HepG2 (cell line): ENCODE data around the gene SNAP29. TPM values are rescaled to one million over a fixed set of nuclear protein-coding genes. Genes with fewer than 3 reads are reported as not detected.
A peak's percentile ranks its signal among the peaks of the same experiment; 100 is the strongest.

Source experiments
- ARID2 ChIP-seq: sonication (generic); formaldehyde crosslinking; IDR thresholded peaks from 2 replicates; pipeline ENCODE4 v1.8.1; 2022; ENCODE audit warnings: mild to moderate bottlenecking, missing genetic modification reagents, borderline replicate concordance
- BORCS8-MEF2B ChIP-seq: sonication (generic); formaldehyde crosslinking; IDR thresholded peaks from 2 replicates; pipeline ENCODE4 v1.8.0; 2022; ENCODE audit warnings: mild to moderate bottlenecking, missing genetic modification reagents
- E2F5 ChIP-seq: sonication (generic); formaldehyde crosslinking; conservative IDR thresholded peaks from 2 replicates; pipeline ENCODE4 v1.4.0; 2020; ENCODE audit warnings: missing genetic modification reagents
- EP300 ChIP-seq, 3 experiments: sonication (generic) in 1 of 3; formaldehyde crosslinking in 1 of 3; IDR thresholded peaks; 2 replicates each; pipeline versions ENCODE4 v1.5.1 to v1.6.1; 2011 to 2020; ENCODE audit warnings: low read depth in 2 of 3, low read length in 2 of 3, borderline replicate concordance in 1 of 3, improper control_type of control experiment in 1 of 3, mild to moderate bottlenecking in 1 of 3, missing genetic modification reagents in 1 of 3, moderate library complexity in 1 of 3
- GMEB2 ChIP-seq: IDR thresholded peaks from 2 replicates; pipeline ENCODE4 v1.6.1; 2016; ENCODE audit warnings: missing biosample characterization, missing genetic modification reagents, low read depth
- HES4 ChIP-seq: sonication (generic); formaldehyde crosslinking; IDR thresholded peaks from 2 replicates; pipeline ENCODE4 v1.9.0; 2021; ENCODE audit warnings: mild to moderate bottlenecking, missing genetic modification reagents, borderline replicate concordance
- HOXA5 ChIP-seq: sonication (generic); formaldehyde crosslinking; IDR thresholded peaks from 2 replicates; pipeline ENCODE4 v1.4.0; 2020; ENCODE audit warnings: missing genetic modification reagents
- IKZF4 ChIP-seq: sonication (generic); formaldehyde crosslinking; IDR thresholded peaks from 2 replicates; pipeline ENCODE4 v1.5.1; 2020; ENCODE audit warnings: borderline replicate concordance, mild to moderate bottlenecking, low read depth, missing genetic modification reagents; ENCODE audit errors: not compliant biosample characterization
- KDM2A ChIP-seq: sonication (generic); formaldehyde crosslinking; IDR thresholded peaks from 2 replicates; pipeline ENCODE4 v1.4.0; 2020; ENCODE audit warnings: low read depth, missing genetic modification reagents, borderline replicate concordance
- NCOA5 ChIP-seq: sonication (generic); formaldehyde crosslinking; IDR thresholded peaks from 2 replicates; pipeline ENCODE4 v1.4.0; 2020; ENCODE audit warnings: missing genetic modification reagents
- RAD51 ChIP-seq: fragments of 450-650 bp; IDR thresholded peaks from 2 replicates; pipeline ENCODE4 v1.6.1; 2016; ENCODE audit warnings: borderline replicate concordance
- RBM22 ChIP-seq: fragments of 200-400 bp; formaldehyde crosslinking; optimal IDR thresholded peaks from 2 replicates; pipeline ENCODE3; 2017; ENCODE audit warnings: mild to moderate bottlenecking, low read length, moderate library complexity
- RELA ChIP-seq: sonication (generic); formaldehyde crosslinking; IDR thresholded peaks from 2 replicates; pipeline ENCODE4 v1.4.0; 2020; ENCODE audit warnings: missing genetic modification reagents
- THAP9 ChIP-seq: sonication (generic); formaldehyde crosslinking; IDR thresholded peaks from 2 replicates; pipeline ENCODE4; 2020; ENCODE audit warnings: missing genetic modification reagents, mild to moderate bottlenecking, borderline replicate concordance
- ZBTB37 ChIP-seq: sonication (generic); formaldehyde crosslinking; IDR thresholded peaks from 2 replicates; pipeline ENCODE4 v1.4.0; 2020; ENCODE audit warnings: mild to moderate bottlenecking, missing genetic modification reagents
- ZFP36L1 ChIP-seq: sonication (generic); formaldehyde crosslinking; IDR thresholded peaks from 2 replicates; pipeline ENCODE4 v1.8.0; 2022; ENCODE audit warnings: mild to moderate bottlenecking, missing genetic modification reagents, moderate library complexity
- ZNF563 ChIP-seq: sonication (generic); formaldehyde crosslinking; IDR thresholded peaks from 2 replicates; pipeline ENCODE4 v1.8.0; 2022; ENCODE audit warnings: mild to moderate bottlenecking, moderate library complexity, missing genetic modification reagents
- ZNF564 ChIP-seq: sonication (generic); formaldehyde crosslinking; IDR thresholded peaks from 2 replicates; pipeline ENCODE4 v1.8.1; 2023; ENCODE audit warnings: mild to moderate bottlenecking, missing genetic modification reagents
- polyA plus RNA-seq, 8 experiments: library from polyadenylated mRNA; depleted of rRNA in 3 of 8; stranded (reverse) in 7 of 8; unstranded in 1 of 8; fragments of >200 nt; fragmentation: Illumina TruSeq in 4 of 8; extraction: Trizol in 4 of 8; gene quantifications; 2 replicates each; pipeline versions ENCODE4 v1.2.1 to v1.2.3, GENCODE V29; 2011 to 2016; ENCODE audit warnings: low read depth in 4 of 8, missing spikeins in 1 of 8, mixed read lengths in 1 of 8; ENCODE audit not compliant: insufficient read depth in 1 of 8
- total RNA-seq, 5 experiments: library from RNA; depleted of rRNA; stranded (reverse); fragments of >200 nt; fragmentation: Illumina TruSeq; extraction: Trizol; gene quantifications; 2 replicates each; pipeline ENCODE4 v1.2.3, GENCODE V29; 2016; ENCODE audit warnings: low read depth in 1 of 5
- TF ChIP-seq, protein P1 (sequence below): sonication (generic); formaldehyde crosslinking; IDR thresholded peaks from 2 replicates; pipeline ENCODE4 v1.5.0; 2020; ENCODE audit warnings: mild to moderate bottlenecking, low read depth, missing genetic modification reagents, borderline replicate concordance

The SNAP29 gene
- total and polyA plus RNA-seq, 2 of the 13 experiments (the other 11 are each of a cell fraction or from before 2014, with no cell fraction given) = 12.3 to 30.7 TPM

DNA sequence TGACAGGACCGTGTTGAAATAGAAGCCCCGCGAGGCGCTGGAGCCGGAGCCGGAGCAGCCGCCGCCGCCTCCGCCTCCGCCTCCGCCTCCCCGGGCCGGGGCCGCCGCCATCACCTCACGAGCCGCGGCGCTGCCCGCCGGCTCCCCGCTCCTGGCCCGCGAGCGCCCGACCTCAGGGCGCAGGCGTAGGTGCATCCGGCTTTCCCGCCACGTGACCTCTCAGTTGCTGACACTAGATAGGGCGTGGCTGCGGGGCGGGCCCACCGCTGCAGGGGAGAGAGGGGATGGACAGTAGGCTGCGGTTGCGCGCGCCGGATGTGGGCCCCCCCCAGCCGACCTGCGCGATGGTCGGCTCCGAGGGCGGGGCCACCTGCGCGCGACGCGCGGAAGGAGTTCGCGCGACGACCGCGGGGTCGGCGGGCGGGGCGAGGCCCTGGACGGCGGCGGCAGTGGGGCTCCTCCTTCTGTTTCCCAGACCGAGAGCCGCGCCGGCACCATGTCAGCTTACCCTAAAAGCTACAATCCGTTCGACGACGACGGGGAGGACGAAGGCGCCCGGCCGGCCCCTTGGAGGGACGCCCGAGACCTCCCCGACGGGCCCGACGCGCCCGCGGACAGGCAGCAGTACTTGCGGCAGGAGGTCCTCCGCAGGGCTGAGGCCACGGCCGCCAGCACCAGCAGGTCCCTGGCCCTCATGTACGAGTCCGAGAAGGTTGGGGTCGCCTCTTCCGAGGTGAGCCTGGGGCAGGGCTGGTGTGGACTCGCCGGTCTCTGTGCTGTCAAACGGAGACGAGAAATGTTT, at the start of gene SNAP29, which contains the start of gene PI4KA (continued):
- no peak for TF ChIP-seq ZBTB37 (CRISPR knock-in tag)
- TF ChIP-seq BORCS8-MEF2B (CRISPR knock-in tag) = peak; percentile 89
- TF ChIP-seq, protein P1, sequence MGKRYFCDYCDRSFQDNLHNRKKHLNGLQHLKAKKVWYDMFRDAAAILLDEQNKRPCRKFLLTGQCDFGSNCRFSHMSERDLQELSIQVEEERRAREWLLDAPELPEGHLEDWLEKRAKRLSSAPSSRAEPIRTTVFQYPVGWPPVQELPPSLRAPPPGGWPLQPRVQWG (CRISPR knock-in tag) = no peak
- no peak for TF ChIP-seq RELA (CRISPR knock-in tag)
- TF ChIP-seq EP300 (IDR thresholded peaks at IDR 0.05; ENCODE audit: low read depth in 2 of 2, low read length in 2 of 2) = peak in 1 of 2 experiments; percentile 50; a peak in 1 of 4 replicates
- TF ChIP-seq EP300 (CRISPR knock-in tag; IDR thresholded peaks at IDR 0.05; ENCODE audit: borderline replicate concordance) = no peak
- peak; percentile 65; the same call in 1 of the 2 replicates for TF ChIP-seq RAD51
- TF ChIP-seq GMEB2 (CRISPR knock-in tag) = peak; percentile 38; the same call in 1 of the 2 replicates
- no peak for TF ChIP-seq ARID2
- peak; percentile 94 for TF ChIP-seq ZNF563 (CRISPR knock-in tag)
- TF ChIP-seq THAP9 (CRISPR knock-in tag) = 0 out of 2 replicates have a peak, but pooled peaks have one; percentile 56
- TF ChIP-seq HES4 = peak; percentile 56; the same call in 1 of the 2 replicates
- peak; percentile 78 for TF ChIP-seq E2F5 (CRISPR knock-in tag)
- TF ChIP-seq IKZF4 (CRISPR knock-in tag) = no peak
- peak; percentile 16; the same call in 1 of the 2 replicates for TF ChIP-seq ZFP36L1
- peak; percentile 60; the same call in 1 of the 2 replicates for TF ChIP-seq KDM2A
- no peak for TF ChIP-seq HOXA5 (CRISPR knock-in tag)
- TF ChIP-seq NCOA5 (CRISPR knock-in tag) = no peak
- no peak for TF ChIP-seq RBM22
- no peak for TF ChIP-seq ZNF564 (CRISPR knock-in tag)
